Measurements from ENCODE around the gene HNF1A. TPM values are rescaled to one million over a fixed set of nuclear protein-coding genes. Genes with fewer than 3 reads are reported as not detected.

The HNF1A gene
- total and polyA plus RNA-seq, 9 of the 15 experiments (the other 6 are each of a cell fraction or from before 2014, with no cell fraction given): not detected

DNA sequence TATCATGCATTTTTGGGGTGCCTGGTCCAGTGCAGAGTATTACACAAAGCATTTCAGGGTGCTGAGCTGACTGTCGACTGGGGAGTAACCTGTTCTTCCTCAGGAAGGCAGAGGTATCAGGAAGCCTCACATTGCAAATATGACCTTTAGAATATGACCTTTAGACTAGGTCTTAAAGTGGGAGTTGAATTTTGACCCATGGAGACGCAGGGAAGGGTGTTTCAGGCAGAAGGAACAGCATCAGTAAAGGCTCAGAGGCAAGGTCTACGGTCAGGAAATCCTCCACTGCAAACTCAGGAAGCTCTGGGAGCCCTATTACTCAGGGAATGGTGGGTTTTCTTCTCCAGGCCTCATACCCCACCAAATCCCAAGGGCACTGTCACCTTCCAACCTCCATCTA, 11.3 kb downstream of the HNF1A start (continued):
- TF ChIP-seq, protein P1, sequence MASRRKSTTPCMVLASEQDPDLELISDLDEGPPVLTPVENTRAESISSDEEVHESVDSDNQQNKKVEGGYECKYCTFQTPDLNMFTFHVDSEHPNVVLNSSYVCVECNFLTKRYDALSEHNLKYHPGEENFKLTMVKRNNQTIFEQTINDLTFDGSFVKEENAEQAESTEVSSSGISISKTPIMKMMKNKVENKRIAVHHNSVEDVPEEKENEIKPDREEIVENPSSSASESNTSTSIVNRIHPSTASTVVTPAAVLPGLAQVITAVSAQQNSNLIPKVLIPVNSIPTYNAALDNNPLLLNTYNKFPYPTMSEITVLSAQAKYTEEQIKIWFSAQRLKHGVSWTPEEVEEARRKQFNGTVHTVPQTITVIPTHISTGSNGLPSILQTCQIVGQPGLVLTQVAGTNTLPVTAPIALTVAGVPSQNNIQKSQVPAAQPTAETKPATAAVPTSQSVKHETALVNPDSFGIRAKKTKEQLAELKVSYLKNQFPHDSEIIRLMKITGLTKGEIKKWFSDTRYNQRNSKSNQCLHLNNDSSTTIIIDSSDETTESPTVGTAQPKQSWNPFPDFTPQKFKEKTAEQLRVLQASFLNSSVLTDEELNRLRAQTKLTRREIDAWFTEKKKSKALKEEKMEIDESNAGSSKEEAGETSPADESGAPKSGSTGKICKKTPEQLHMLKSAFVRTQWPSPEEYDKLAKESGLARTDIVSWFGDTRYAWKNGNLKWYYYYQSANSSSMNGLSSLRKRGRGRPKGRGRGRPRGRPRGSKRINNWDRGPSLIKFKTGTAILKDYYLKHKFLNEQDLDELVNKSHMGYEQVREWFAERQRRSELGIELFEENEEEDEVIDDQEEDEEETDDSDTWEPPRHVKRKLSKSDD (conservative IDR thresholded peaks at IDR 0.05; ENCODE audit: low read length): no peak
- TF ChIP-seq RBM25 (IDR thresholded peaks at IDR 0.05; ENCODE audit: low read depth, low read length, severe bottlenecking) (peak; percentile 69), BRF1 (IDR thresholded peaks at IDR 0.05; ENCODE audit: borderline replicate concordance, extremely low read depth, insufficient read length) (no peak), TAF1 (IDR thresholded peaks at IDR 0.05; ENCODE audit: control insufficient read depth, extremely low read depth, insufficient read depth, low read length, severe bottlenecking) (no peak), ZNF431 (CRISPR knock-in tag; IDR thresholded peaks at IDR 0.05) (no peak), BCOR (IDR thresholded peaks at IDR 0.05) (peak; percentile 62; the same call in 1 of the 2 replicates), ADNP (tag; IDR thresholded peaks at IDR 0.05) (no peak), IRF9 (tag; IDR thresholded peaks at IDR 0.05) (no peak)

Data from K562 (cell line).